ENCODE data around the gene LRSAM1.

LRSAM1 gene

GRCh38 chr9:127450830-127451607 lies at the start of gene LRSAM1, which contains the start of gene RPL12:
LRSAM1 (plus strand) TSS chr9:127451510; CDS start chr9:127454528, 3,018 bp downstream.
RPL12 (minus strand) TSS chr9:127451406; CDS start chr9:127451317, 89 bp downstream.
- in situ Hi-C loops (cut with MboI; ENCODE audit: low sequenced_read_pairs), result no loop called here

GRCh38 chr9:127402401-127403090 lies 48.8 kb upstream of the LRSAM1 start:
- in situ Hi-C loops (cut with MboI; ENCODE audit: low sequenced_read_pairs), result no loop called here

- in situ Hi-C loops (cut with MboI; ENCODE audit: low sequenced_read_pairs), result no loop called here
Measured at GRCh38 chr9:127403507-127404192, 47.7 kb upstream of the LRSAM1 start.

- in situ Hi-C loops (cut with MboI; ENCODE audit: low sequenced_read_pairs), result no loop called here
Measured at GRCh38 chr9:127404631-127405030, 46.7 kb upstream of the LRSAM1 start.

- in situ Hi-C loops (cut with MboI; ENCODE audit: low sequenced_read_pairs), result no loop called here
Measured at GRCh38 chr9:127405344-127406125, 45.8 kb upstream of the LRSAM1 start.

GRCh38 chr9:127406799-127407491 lies 44.4 kb upstream of the LRSAM1 start:
- in situ Hi-C loops (cut with MboI; ENCODE audit: low sequenced_read_pairs), result no loop called here

GRCh38 chr9:127407492-127407843 lies 43.8 kb upstream of the LRSAM1 start:
- in situ Hi-C loops (cut with MboI; ENCODE audit: low sequenced_read_pairs), result no loop called here

- in situ Hi-C loops (cut with MboI; ENCODE audit: low sequenced_read_pairs), result no loop called here
Measured at GRCh38 chr9:127411122-127411521, 40.2 kb upstream of the LRSAM1 start.

- in situ Hi-C loops (cut with MboI; ENCODE audit: low sequenced_read_pairs), result no loop called here
Measured at GRCh38 chr9:127415141-127415540, 36.2 kb upstream of the LRSAM1 start.

- in situ Hi-C loops (cut with MboI; ENCODE audit: low sequenced_read_pairs), result no loop called here
Measured at GRCh38 chr9:127415657-127416056, 35.7 kb upstream of the LRSAM1 start.

- in situ Hi-C loops (cut with MboI; ENCODE audit: low sequenced_read_pairs), result no loop called here
Measured at GRCh38 chr9:127417131-127418036, 33.9 kb upstream of the LRSAM1 start.

GRCh38 chr9:127418037-127418471 lies 33.3 kb upstream of the LRSAM1 start:
- in situ Hi-C loops (cut with MboI; ENCODE audit: low sequenced_read_pairs), result no loop called here

GRCh38 chr9:127419348-127419747 lies 32.0 kb upstream of the LRSAM1 start:
- in situ Hi-C loops (cut with MboI; ENCODE audit: low sequenced_read_pairs), result no loop called here

GRCh38 chr9:127421057-127421456 lies 30.3 kb upstream of the LRSAM1 start:
- in situ Hi-C loops (cut with MboI; ENCODE audit: low sequenced_read_pairs), result no loop called here

GRCh38 chr9:127422133-127422782 lies 29.1 kb upstream of the LRSAM1 start:
- in situ Hi-C loops (cut with MboI; ENCODE audit: low sequenced_read_pairs), result no loop called here

- in situ Hi-C loops (cut with MboI; ENCODE audit: low sequenced_read_pairs), result no loop called here
Measured at GRCh38 chr9:127422787-127423186, 28.5 kb upstream of the LRSAM1 start.

- in situ Hi-C loops (cut with MboI; ENCODE audit: low sequenced_read_pairs), result no loop called here
Measured at GRCh38 chr9:127423476-127423933, 27.8 kb upstream of the LRSAM1 start.

GRCh38 chr9:127423934-127424675 lies 27.2 kb upstream of the LRSAM1 start, which contains the start of gene ZNF79:
ZNF79 (plus strand) TSS chr9:127424382; CDS start chr9:127424788, 406 bp downstream.
- in situ Hi-C loops (cut with MboI; ENCODE audit: low sequenced_read_pairs), result no loop called here
